ENCODE results near the gene NUDC.
"Not testable (repeated sequence)": the region's sequence is repeated elsewhere in the genome, so short reads cannot be mapped to it uniquely, and the experiment has no call there.

The NUDC gene

DNA sequence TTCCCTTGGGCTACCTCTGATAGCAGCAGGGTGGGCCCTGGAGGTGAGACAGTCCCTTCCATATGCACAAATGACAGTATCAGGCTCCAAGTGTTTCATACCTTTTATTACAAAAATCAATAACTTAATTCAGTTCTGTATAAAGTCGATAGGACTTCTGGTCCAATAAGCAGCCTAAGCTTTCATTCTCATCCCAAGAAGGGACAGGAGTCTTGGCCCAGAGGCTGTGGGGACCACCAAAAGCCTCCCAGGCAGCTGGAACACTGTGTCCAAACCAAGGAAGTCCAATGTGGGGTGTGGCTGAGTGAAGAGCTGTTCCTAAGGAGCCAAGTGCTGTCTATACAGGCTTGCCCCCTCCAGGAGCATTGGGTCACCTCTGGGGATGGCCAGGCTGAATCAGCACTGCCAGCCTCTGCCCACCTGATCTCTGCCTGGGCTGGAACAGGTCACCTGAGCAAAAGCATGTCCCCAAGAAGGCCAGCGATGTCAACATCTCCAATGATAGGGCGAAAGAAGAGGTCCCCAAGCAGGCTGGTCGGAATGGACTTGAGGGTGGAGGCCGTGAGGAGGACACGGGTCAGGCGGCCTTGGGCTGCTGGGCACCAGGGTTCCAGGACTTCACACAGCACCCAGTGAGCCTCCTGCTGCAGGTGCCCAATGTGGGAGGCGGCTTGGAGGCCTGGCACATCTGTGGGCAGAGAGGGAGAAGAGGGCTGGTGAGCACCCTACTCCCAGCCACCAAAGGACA is 10.0 kb upstream of the NUDC start:
- DNase-seq: no peak

DNA sequence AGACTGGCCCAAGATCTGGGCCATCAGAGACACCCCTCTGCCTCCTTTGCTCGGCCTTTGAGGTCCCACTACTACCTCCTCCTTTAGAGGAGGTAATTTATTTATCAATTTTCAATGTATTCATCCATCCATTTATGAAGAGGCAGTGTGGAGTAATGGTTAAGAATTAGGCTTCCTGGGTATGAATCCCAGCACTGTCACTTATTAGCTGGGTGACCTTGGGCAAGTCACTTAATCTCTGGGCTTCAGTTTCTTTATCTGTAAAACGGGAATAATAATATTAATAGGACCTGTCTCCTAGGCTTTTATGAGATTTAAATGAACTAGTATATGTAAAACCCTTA is 9.4 kb upstream of the NUDC start:
- DNase-seq: no peak

DNA sequence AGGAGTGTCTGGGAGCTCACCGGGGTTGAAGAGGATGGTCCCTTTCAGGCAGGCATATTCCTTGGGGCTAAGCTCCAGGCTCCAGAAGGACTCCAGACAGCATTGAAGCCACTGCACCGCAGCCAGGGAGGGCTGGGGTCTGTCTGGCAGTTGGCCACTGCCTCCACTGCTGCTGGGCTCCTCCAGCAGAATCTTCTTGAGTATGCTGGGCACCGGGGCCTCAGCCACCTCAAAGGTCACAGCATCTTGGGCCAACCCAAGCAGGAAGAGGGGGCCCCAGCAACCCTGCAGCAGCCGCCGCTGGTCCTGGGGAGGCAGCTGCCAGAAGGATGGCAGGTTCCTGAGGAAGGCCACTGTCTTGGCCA is 8.2 kb upstream of the NUDC start:
- no peak for DNase-seq

DNA sequence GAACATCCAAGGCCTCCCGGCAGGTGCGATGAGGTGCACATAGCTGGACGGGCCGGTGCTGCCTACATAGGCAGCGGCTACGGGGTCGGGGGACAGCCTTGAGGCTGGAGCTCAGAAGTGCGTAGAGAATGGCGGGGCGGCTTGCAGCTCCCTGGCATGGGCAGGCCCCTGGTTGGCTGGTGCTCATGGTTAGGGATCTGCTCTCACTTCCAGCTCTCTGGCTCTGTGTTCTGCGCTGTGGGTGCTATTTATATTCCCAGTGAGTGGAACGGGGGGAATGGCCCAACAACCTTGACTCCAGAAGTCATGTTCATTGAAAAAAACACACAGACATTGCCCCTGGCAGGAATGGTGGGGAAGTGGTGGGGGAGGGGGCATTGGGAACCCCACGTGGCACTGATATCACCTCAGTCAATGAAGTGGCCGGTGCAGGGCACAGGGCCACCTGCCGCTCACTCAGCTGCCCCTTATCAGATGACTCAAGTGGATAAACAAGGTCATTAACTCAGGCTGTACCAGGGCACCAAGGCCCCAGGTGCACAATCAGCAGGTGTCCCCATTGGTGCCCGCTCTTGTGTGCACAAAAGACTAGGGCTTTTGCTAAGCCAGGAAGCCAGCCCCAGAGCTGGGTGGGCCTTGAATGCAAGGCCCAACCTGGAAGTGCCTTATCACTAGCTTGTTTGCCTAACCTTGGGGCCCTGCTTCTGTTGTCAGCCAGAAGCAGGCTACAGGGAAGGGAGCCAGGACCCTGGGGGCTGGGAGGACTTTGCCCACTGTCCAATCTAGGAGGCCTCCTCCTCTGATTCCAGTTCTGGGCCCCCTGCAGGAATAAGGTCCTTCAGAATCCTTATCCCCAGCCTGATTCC is 7.6 kb upstream of the NUDC start, which contains the start of gene NR0B2:
NR0B2 (minus strand) TSS at position 222 of the 866 bp plus-strand sequence; CDS start at position 187, 35 bp downstream.
- DNase-seq: no peak

DNA sequence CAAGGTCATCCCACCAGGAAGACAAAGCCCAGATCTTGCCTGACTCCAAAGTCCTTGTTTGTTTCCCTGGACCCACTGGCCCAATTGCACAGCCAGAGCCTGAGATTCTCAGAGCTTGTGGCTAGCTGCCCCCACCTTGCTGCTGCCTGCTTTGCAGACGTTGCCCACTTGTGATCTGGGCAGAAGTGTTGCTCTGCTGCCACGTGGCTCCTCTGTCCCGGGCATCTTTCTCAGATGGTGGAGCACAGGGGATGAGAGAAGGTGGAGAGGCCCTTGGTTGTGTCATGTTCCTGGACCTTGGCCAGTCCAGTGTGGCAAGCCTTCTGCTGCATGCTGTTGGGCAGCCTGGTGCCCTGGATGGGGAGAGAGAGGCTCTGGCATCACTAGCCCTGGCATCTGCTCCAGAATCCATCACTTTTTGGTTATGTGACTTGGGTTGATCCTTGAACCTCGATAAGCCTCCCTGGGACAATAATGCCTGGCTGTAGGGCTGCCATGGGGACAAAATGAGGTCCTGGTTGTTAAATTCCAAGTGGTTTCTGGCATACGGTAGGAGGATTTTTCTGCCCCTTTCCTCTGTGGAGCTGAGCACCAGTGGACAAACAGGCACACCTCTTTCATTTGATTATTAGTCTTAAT is 6.2 kb upstream of the NUDC start:
- DNase-seq: no peak

DNA sequence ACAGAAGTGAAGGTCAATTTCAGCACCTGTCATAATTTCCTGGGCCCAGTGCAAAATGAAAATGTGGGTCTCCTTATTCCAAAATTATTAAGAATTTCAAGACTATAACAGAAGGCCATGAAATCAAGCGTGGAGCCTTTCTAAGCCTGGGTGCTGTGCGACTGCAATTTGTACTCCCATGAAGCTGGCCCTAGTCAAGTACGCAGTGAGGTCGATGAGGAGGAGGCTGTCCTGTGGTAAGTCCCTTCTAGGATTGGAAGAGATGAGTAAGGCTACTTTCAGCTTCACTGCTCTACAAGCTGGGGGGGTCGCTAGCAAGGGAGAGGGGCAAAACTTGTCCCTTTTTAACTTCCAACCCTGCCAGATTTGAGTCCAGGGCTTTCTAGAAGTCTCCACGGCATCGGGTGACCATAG is 410 bp upstream of the NUDC start:
- DNase-seq: no peak

DNA sequence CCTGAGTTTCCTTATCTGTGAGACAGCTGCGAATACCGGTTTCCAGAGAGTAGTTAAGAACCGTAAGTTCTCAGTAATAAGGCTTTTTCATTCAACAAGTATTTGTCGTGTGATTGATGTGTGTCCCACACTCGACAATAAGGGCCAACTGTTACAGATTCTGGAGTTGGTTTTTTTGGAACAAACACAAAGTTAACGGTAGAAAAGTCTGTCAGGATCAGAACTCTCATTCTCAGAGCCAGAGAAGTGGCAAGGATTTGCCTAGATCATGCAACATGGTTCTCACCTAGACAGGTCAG is 837 bp downstream of the NUDC start:
- no peak for DNase-seq

DNA sequence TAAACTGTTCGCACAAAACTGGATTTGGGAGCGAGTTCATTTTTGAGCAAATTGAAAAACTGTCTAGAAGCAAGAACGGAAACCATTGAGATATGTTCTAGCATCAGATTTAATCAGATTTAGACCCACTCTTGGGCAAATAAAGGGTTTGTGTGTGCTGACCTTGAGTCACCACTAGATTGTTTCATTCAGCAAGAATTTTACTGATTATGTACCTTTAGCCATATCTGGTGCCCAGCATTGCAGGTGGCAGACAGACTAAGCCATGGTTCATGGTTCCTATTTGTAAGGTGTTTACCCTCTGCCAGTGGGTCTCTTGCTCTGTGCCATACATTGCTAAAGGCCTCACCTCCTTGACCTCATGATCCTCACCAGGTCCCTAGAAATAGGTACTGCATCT is 1.4 kb downstream of the NUDC start:
- DNase-seq: no peak

DNA sequence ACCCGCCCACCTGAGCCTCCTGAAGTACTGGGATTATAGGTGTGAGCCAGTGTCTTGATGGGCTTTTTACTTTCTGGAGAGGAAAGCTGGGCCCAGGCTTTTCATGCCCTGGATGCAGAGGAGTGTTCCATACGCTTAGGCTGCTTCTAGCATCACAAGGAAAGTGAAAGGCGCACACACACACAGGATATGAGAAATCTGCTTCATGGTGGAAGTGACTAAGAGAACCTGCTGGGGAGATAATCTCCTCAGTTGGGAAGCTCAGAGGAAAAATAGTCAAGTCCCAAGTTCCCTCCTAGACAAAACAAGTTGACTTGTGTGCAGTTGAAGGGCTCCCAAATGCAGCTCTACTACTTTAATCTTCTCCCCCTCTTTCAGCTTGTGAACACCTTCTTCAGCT is 2.2 kb downstream of the NUDC start:
- DNase-seq: no peak

DNA sequence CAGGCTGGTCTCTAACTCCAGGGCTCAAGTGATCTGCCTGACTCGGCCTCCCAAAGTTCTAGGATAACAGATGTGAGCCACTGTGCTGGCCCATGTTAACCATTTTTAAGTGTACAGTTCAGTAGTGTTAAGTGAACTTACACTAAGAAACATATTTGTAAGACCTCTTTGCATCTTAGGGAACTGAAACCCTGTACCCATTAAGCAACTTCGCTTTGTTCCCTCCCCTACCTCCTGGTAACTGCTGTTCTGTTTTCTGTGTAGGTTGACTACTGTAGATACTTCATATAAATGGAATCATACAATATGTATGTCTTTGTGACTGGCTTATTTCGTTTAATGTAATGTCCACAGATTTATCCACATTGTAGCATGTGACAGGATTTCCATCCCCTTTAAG is 11.0 kb downstream of the NUDC start:
- DNase-seq: no peak

DNA sequence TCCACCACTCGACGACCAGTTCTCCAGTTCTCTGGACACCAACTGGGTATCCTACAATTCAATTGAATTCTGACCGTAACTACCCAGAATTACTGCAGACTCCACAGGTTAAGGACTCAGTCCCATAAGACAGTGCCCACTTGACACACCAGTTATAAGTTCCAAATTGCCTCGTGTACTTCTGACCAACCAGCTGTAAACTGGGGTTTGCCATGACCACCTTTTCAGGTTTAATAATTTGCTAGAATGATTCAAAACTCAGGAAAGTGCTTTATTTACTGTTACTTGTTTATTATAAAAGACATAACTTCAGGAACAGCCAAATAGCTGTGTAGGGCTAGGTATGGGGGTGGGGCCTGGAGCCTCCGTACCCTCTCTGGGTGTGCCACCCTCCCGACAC is 15.3 kb downstream of the NUDC start:
- no peak for DNase-seq

DNA sequence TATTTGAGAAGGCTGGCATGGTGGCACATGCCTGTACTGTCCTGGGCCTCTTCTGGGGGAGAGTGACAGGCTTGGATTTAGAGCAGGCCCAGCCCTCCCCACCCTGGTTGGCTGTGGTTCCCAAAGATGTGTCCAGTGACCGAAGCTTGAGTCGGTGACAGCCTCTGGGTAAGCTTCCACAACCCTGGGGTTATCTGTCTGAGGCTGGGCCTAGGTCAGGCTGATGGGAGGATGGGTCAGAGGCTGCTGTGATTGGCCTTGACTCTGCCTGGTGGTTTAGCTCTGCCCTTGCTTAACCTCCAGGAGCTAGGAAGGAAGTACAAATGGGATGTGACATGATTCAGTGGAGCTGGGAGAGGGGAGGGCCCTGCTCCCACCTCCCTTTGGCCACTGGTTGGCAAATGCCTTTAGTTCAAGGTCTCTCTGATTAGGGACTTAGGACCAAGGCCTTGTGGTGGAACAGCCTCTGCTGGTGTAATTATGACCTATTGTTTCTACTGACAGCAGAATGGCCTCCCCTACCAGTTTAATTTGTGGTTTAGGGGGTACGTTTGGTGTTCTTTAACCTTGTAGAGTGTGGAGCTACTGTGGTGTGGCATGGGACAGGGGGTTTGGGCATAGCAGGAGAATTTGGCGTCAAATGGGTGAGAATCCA is 16.6 kb downstream of the NUDC start:
- DNase-seq: no peak

DNA sequence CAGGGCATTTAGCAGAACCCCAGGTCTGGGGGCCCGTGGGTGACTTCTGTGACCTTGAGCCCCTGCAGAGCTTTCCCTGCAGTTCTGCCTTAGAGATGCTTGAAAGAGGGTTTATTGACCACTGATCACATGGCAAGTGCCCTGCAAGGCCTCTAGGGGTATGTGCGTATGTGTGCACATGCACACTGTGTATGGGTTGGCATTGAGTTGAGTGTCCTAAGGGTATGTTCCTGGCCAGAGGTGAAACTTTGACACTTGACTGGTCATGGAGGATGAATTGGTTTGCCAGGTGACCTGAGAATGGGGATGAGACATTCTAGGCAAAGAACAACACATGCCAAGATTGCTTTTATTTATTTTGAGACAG is 17.1 kb downstream of the NUDC start:
- no peak for DNase-seq

DNA sequence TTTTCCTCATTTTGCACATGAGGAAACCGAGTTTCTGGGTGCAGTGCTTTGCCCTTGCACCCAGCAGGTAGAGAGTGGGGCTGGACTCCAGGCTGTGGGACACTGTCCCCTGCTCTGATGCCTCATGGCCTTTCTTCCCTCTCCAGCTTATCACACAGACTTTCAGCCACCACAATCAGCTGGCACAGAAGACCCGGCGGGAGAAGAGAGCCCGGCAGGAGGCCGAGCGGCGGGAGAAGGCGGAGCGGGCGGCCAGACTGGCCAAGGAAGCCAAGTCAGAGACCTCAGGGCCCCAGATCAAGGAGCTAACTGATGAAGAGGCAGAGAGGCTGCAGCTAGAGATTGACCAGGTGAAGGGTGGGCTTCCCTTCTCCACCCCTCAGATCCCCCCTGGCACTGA is 19.8 kb downstream of the NUDC start:
- DNase-seq: no peak

DNA sequence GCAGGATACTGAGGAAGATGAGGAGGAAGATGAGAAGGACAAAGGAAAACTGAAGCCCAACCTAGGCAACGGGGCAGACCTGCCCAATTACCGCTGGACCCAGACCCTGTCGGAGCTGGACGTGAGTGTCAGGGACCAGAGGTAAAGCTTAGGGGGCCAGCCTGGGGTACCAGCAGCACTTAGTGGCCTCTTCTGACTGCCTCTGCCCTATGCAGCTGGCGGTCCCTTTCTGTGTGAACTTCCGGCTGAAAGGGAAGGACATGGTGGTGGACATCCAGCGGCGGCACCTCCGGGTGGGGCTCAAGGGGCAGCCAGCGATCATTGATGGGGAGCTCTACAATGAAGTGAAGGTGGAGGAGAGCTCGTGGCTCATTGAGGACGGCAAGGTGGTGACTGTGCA is 21.1 kb downstream of the NUDC start:
- no peak for DNase-seq

DNA sequence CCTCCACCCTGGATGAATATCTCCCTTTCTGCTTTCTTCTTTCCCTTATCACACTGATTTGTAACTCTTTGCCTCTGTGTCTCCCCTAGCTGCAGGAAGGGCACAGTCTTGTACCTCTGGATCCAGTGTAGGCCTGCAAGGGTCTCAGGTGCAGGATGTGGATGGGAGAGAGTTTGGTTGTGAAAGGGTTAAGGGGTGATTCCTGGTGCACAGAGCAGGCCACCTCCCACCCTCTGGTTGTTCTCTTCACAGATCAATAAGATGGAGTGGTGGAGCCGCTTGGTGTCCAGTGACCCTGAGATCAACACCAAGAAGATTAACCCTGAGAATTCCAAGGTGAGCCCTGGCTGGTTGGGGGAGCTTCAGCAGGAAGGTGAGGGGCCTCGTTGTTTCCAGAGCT is 23.6 kb downstream of the NUDC start:
- DNase-seq: no peak

DNA sequence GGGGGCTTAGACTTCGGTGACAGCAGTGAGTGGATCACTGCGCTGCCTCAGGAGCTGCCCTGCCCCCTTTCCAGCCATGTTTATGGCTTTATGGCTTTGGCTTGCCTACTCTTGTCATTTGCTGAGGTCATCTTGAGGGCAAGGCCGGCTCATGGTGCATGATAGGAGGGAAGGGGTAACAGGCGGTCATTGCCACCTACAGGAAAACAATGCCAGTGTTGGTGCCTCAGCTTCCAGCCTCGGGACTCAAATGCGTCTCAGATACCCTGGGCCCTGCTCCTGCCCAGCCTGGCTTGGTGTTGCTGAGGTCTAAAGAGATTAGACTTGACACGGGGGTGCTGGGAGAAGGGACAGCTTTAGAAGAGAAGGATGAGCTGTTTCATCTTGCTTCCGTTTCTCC is 24.2 kb downstream of the NUDC start:
- no peak for DNase-seq

DNA sequence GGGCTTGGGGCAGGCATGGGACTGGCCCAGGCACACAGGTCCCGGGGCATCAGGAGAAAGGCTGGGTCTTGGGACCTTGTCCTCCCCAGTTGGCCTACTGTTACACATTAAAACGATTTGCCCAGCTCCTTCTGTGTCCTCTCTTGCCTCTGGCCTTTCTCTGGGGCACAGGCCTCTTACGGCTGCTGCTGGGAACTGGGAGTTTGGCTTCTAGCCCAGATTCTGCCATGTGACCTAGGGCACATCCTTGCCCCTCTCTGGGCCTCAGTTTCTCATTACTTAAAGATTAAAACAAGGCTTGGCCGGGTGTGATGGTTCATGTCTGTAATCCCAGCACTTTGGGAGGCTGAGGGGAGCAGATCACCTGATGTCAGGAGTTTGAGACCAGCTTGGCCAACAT is 24.7 kb downstream of the NUDC start:
- DNase-seq: no peak

DNA sequence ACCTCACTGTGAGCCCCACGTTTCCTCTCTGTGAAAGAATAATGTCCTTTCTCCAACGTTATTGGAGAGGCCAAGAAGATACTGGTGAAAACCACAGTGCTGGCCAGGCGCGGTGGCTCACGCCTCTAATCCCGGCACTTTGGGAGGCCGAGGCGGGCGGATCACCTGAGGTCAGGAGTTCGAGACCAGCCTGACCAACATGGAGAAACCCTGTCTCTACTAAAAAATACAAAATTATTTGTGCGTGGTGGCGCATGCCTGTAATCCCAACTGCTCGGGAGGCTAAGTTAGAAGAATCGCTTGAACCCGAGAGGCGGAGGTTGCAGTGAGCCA is 27.1 kb downstream of the NUDC start:
- not testable (repeated sequence) for DNase-seq

DNA sequence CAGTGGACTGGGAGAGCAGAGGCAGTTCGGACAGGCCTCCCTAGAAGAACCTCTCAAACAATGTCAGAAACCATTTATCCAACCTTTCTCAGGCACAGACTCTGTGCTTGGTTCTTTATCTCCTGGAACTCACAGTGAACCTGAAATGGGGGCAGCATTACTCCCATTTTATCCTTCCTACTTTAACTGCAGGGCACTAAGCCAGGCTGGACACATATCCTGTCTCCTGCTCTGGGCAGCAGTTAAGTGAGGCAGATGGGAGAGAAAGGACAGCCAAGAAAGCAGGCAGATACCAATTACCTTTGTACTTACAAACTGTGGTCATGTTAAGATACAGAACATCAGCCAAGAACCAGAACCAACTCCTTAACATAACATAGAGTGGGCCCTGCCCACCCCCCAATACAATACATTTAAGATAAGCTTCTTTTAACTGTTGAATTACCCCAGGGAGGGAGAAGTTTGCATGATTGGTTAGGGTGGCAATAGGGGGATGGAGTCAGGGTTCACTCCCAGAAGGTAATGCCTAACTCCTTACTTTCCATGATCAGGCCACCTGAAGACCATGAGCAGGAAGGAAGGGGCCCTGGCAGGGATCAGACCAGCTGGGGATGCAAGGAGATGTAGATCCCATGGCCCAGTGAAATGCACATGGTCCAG is 27.9 kb downstream of the NUDC start:
- DNase-seq: no peak

DNA sequence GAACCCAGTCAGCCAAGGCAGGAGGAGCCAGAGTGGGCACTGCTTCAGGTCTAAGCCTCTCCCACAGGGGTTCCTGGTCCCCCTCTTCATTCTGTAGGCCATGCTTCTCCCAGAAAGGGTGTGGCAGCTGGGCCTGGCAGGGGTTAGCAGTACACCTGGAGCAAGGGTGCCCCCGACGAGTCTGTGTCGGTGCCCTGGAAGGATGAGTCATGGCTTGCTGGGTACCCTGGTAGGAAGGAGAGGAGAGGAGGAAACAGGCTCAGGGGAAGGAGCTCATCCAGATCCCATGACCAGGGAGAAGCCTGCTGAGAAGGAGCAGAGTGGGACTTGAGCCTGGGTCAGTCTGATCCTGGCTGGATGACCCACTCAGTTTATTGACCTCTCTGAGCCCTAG is 28.4 kb downstream of the NUDC start:
- no peak for DNase-seq

DNA sequence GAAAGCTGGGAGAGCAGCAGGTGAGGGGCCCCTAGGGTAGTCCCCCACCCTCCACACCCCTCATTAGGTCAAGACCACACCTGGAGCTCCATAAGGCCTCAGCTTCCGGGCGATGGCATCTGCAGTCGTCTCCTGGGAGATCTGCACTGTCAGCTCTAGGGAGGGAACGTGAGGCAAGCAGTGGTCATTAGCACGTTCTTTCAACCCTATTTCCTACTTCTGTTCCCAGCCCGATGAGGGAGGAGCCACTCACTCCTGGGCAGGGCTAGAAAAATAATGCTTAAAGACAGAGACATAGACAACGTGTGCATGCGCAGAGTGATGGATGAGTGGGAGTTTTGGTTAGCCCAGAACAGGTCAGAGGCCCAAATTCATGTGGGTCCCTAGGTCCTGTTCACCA is 29.1 kb downstream of the NUDC start:
- DNase-seq: no peak

DNA sequence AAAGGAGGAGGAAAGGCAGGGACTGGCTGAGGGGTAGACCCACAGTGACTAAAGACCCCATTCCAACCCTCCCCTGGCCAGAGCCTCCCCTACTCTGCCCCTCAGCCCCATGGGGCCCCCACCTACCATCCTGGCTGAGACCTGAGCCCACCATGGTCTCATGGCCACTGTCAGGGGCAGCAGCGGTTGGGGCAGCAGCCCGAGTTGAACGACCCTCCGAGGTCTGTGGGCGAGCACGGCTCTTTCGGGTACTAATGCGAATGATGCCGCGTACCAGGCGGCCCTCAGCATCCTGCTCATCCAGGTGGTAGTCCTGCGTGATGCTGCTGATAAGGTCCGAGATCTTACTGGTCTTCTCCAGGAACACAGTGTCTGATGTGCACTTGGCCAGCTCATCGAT is 29.7 kb downstream of the NUDC start:
- DNase-seq: no peak

Measured in T-helper 2 cell (primary cell).